Spleen (tissue), 7 donors: ENCODE results near the gene GDPD1.

Source experiments
- POLR2A ChIP-seq, 3 donors: fragments of 450-650 bp; IDR thresholded peaks; one replicate each; pipeline ENCODE4 v1.5.1; 2017; ENCODE audit warnings: antibody characterized with exemption in 3 of 3, mild to moderate bottlenecking in 1 of 3
- POLR2AphosphoS5 ChIP-seq, 3 donors: sonication (generic); formaldehyde crosslinking; IDR thresholded peaks; one replicate each; pipeline ENCODE4 v1.5.1; 2017; ENCODE audit warnings: antibody characterized with exemption in 3 of 3
- TF ChIP-seq, protein P1 (sequence below), 11 experiments: fragments of 200-600 bp in 7 of 11; fragments of 450-650 bp in 4 of 11; sonication (generic) in 4 of 11; IDR thresholded peaks in 8 of 11; conservative IDR thresholded peaks in 3 of 11; 1 replicate in 7 of 11; 2 replicates in 4 of 11; pipeline versions ENCODE4 v1.4.0 to v1.8.0; 2016 to 2021; ENCODE audit warnings: antibody characterized with exemption in 11 of 11, inconsistent platforms in 4 of 11, mild to moderate bottlenecking in 1 of 11
- donor health status: DM: no; HTN: no; CAD: no; lungs with moderate emphysema.
- donor health status: DM: no; HTN: no; CAD: no.
- donor health status: DM: no; HTN: no; CAD: no.

DNA sequence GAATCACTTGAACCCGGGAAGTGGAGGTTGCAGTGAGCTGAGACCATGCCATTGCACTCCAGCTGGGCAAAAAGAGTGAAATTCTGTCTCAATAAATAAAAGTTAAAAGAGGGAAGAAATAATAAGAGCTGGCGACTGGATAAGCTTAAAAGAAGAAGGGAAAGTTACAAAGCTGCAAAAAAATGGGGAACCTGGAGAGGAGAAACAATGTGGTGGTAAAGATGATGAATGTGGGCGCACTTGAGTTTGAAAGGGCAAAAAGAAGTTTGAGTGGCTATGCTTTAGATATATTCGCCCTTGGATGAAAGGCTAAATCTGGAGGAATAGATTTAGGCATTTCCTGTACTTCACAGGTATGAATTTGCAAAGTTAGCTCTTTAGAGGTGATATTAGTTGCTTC is 58.1 kb downstream of the GDPD1 start:
- TF ChIP-seq, protein P1, sequence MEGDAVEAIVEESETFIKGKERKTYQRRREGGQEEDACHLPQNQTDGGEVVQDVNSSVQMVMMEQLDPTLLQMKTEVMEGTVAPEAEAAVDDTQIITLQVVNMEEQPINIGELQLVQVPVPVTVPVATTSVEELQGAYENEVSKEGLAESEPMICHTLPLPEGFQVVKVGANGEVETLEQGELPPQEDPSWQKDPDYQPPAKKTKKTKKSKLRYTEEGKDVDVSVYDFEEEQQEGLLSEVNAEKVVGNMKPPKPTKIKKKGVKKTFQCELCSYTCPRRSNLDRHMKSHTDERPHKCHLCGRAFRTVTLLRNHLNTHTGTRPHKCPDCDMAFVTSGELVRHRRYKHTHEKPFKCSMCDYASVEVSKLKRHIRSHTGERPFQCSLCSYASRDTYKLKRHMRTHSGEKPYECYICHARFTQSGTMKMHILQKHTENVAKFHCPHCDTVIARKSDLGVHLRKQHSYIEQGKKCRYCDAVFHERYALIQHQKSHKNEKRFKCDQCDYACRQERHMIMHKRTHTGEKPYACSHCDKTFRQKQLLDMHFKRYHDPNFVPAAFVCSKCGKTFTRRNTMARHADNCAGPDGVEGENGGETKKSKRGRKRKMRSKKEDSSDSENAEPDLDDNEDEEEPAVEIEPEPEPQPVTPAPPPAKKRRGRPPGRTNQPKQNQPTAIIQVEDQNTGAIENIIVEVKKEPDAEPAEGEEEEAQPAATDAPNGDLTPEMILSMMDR (IDR thresholded peaks at IDR 0.05 in 8 of 11, conservative IDR thresholded peaks at IDR 0.05 in 3 of 11) = no peak
- no peak for TF ChIP-seq POLR2AphosphoS5 (IDR thresholded peaks at IDR 0.05)
- no peak for TF ChIP-seq POLR2A (IDR thresholded peaks at IDR 0.05)
